NCI-H1694 (cell line): ENCODE measurements around the gene RNF144A.

ENCODE experiments used
- DNase-seq: peaks from one replicate; lab custom pipeline; 2025; lab: John Stamatoyannopoulos, UW

The RNF144A gene

GRCh38 chr2:7083580-7084509, 166.6 kb downstream of the RNF144A start:
- DNase-seq = peak; percentile 69

GRCh38 chr2:7084601-7085000, 167.4 kb downstream of the RNF144A start:
- DNase-seq = no peak

- DNase-seq = no peak
Measured at GRCh38 chr2:7089284-7089683, 172.1 kb downstream of the RNF144A start.

GRCh38 chr2:7089898-7090510, 172.8 kb downstream of the RNF144A start:
- no peak for DNase-seq

- no peak for DNase-seq
Measured at GRCh38 chr2:7093376-7093775, 176.2 kb downstream of the RNF144A start.
